Head of caudate nucleus (tissue), 42 donors: ENCODE results near the gene AKR1A1.
"Not testable (repeated sequence)": the region's sequence is repeated elsewhere in the genome, so short reads cannot be mapped to it uniquely, and the experiment has no call there.

Source experiments
- DNase-seq, 42 donors: peaks; one replicate each; pipeline versions ENCODE4 v3.0.0 to v3.0.0-alpha.2; 2020 to 2021; ENCODE audit warnings: mixed read lengths in 7 of 42
- intact Hi-C: fragments of 100-400 bp; cut with DNase I; formaldehyde crosslinking; loops from one replicate; pipeline ENCODE4 v1.15.0; 2022

The AKR1A1 gene

GRCh38 chr1:45521413-45522323 lies 29.0 kb upstream of the AKR1A1 start, which contains the start of gene PRDX1:
Gene PRDX1, minus strand, starts transcription at chr1:45521884. Its CDS starts 2,841 bp downstream, at chr1:45519043.
- intact Hi-C loops: no loop called here
- peak; percentile 95 to 99 (median 98) for DNase-seq

GRCh38 chr1:45522324-45523104 lies 28.1 kb upstream of the AKR1A1 start:
- DNase-seq: no peak
- intact Hi-C loops: no loop called here

- intact Hi-C loops, DNase-seq: not testable (repeated sequence)
Measured at GRCh38 chr1:45523516-45523915, 27.1 kb upstream of the AKR1A1 start.

DNA sequence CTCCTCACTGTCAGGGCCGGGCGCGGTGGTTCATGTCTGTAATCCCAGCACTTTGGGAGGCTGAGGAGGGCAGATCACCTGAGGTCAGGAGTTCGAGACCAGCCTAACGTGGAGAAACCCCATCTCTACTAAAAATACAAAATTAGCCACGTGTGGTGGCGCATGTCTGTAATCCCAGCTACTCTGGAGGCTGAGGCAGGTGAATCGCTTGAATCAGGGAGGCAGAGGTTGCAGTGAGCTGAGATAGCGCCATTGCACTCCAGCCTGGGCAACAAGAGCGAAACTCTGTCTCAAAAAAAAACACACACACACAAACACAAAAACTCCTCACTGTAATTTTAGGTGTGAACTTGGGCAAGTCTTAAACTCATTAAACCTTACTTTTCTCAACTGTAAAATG lies 26.7 kb upstream of the AKR1A1 start:
- intact Hi-C loops, DNase-seq: not testable (repeated sequence)

- no peak for DNase-seq
- intact Hi-C loops: no loop called here
Measured at GRCh38 chr1:45526135-45526644, 24.4 kb upstream of the AKR1A1 start.

DNA sequence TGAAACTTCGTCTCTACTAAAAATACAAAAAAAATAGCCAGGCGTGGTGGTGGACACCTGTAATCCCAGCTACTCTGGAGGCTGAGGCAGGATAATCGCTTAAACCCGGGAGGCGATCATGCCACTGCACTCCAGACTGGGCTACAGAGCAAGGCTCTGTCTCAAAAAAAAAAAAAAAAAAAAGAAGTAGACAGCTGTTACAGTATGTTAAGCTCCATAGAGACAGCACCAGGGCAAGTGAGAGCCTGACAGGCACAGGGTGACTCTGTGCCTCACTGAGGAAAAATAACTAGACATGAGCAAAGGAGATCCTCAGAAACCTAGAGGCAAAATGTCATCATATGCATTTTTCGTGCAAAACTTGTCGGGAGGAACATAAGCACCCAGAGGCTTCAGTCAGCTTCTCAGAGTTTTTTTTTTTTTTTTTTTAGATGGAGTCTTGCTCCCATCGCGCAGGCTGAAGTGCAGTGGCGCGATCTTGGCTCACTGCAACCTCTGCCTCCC lies 19.9 kb upstream of the AKR1A1 start:
- intact Hi-C loops: no loop called here
- no peak for DNase-seq

- intact Hi-C loops: no loop called here
- DNase-seq: no peak
Measured at GRCh38 chr1:45531873-45532272, 18.8 kb upstream of the AKR1A1 start.

- intact Hi-C loops: no loop called here
- DNase-seq: no peak
Measured at GRCh38 chr1:45535988-45536766, 14.4 kb upstream of the AKR1A1 start.

GRCh38 chr1:45536886-45537285 lies 13.7 kb upstream of the AKR1A1 start:
- intact Hi-C loops: no loop called here
- no peak for DNase-seq

DNA sequence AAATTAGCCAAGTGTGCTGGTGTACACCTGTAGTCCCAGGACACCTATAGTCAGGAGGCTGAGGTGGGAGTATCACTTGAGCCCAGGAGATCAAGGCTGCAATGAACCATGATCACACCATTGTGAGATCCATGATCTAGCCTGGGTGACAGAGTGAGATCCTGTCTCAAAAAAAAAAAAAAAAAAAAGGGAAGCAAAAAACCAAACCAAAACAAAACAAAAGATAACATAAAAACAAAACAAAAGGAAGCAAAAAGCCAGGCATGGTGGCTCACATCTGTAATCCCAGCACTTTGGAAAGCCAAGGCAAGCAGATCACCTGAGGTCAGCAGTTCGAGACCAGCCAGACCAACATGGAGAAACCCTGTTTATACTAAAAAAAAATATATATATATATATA lies 9.4 kb upstream of the AKR1A1 start:
- DNase-seq: no peak
- intact Hi-C loops: no loop called here

DNA sequence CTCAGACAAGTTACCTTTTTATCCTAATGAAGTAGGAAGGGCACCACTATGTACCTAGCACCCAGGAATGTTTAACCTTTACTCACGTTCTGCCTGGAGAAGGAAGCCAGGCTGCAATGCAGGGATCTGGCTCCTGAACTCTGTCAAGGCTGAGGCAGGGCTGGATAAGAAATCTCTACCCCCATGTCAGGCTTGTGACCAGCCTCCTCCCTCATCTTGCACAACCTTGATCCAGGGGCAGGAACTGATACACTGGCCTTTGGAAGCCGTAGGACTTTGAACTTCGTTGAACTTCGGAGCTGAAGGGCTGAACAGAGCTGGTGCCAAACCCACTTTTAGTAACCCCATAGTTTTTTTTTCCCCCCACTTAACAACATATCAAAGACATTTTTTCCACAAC lies 8.0 kb upstream of the AKR1A1 start:
- peak in 7 of 42 donors; percentile 9 to 54 (median 19) for DNase-seq
- intact Hi-C loops: no loop called here

DNA sequence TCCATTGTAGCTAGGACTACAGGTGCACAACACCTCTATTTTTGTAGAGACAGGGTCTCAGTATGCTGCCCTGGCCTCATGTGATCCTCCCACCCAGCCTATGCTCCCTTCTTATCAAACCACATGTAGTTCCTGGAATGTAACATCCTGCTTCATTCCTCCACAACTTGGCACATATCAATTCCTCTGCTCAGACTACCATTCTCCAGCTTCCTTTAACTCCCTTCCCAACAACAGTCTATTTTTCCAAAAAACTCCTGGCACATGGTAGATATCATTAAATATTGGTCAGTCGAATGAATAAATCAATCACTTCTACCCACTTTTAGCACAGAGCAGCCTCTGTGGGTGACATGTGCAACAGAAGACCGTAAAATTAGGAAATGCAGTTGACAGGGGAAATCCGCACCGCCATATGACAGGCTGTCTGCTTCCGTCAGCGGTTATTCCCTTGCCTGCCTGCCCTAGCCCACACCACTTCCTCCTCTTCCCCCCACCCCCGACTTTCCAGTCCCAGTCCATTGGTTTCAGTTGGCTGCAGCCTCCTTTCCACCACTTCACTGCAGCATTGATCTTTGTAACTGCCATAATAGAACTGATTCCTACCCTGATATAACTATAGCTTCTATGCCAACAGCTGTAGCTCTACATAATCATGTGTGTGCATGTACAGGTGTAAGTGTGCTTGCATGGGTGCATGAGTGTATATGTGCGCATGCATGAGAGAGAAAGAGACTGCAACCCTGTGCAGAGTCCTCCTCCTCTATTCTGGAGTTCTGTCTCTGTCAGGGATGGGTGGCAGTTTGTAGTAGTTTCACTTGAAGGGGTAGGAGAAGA lies 6.8 kb upstream of the AKR1A1 start:
- intact Hi-C loops: no loop called here

GRCh38 chr1:45544530-45544929 lies 6.1 kb upstream of the AKR1A1 start:
- intact Hi-C loops: no loop called here
- DNase-seq: no peak

More for the DNA sequence above, 6.8 kb upstream of the AKR1A1 start:
- DNase-seq: peak in 35 of 42 donors; percentile 16 to 68 (median 43)

DNA sequence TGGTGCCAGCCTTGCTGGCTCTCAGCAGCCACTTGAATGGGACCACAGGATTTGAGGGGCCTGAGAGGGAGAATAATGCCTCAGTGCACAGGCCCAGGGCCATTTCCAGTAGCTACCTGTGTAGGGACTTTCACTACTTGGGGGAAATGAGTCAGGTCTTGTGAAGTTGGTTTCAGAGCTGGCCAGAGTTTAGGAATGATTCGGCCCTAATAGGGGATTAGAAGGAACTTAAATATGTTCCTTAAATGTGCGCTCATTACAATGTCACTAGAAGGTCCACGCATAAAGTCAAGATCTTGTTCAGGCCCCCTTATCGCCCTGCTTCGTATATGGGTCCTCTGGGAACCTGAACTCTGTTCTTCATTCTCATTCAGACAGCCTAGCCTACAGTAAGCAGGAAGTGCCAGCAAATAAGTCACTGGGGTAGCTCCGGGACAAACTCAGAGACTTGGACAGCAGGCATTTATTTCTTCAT lies 5.6 kb upstream of the AKR1A1 start:
- DNase-seq: no peak
- intact Hi-C loops: no loop called here

DNA sequence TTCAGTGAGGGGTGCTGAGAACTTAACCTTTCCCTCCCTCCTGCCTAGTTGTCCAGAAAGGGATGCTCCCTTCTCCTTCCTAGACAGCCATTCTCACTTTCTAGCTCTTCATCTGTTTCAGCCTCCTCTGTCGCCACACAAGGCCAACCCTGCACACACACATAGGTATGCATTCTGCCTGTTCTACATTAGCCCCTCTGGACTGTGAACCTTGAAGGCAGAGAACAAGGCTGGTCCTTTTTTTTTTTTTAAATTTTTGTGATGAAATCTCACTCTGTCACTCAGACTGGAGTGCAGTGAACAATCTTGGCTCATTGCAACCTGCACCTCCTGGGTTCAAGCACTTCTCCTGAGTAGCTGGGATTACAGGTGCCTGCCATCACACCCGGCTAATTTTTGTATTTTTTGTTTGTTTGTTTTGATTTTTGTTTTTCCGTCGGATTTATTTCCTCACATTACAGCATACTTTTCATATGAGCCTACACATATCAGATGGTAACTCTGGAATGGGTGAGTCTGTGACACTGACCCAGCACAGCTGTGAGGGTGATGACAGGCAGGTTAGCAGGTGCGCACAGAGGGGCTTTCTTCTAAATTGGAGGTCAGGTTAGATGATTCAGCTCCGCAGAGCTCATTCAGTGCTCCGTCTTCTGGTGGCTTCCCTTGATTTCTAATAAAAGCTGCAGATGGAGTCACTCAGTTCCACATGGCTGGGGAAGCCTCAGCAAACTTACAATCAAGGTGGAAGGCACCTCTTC lies 4.9 kb upstream of the AKR1A1 start:
- intact Hi-C loops: no loop called here
- DNase-seq: no peak

GRCh38 chr1:45551684-45552083 lies 1.1 kb downstream of the AKR1A1 start:
- intact Hi-C loops: no loop called here
- no peak for DNase-seq

DNA sequence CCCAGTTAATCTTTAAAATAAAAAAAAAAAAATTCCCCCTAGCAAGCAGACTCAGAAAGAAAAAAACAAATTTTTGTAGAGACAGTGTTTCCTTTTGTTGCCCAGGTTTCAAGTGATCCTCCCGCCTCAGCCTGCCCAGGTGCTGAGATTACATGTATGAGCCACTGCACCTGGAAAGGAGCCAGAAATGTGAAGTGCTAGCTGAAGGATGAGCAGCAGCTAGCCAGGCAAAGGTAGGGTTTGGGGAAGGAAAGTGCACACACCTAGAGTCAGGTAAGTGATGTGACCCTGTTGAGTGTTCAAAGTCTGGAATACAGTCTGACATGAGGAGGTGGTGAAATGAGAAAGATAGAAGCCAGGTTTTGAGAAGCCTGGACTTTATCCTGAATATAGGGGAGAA lies 1.7 kb downstream of the AKR1A1 start:
- DNase-seq: no peak
- intact Hi-C loops: no loop called here
